ENCODE data around the gene TYW1.
"Not testable (repeated sequence)": the region's sequence is repeated elsewhere in the genome, so short reads cannot be mapped to it uniquely, and the experiment has no call there.

The TYW1 gene

GRCh38 chr7:67192123-67192702, 195.6 kb downstream of the TYW1 start:
- H3K4me1 ChIP-seq (ENCODE audit: control insufficient read depth, insufficient read depth, low read length); H3K27ac ChIP-seq (ENCODE audit: extremely low read depth, low read depth, low read length); H3K36me3 ChIP-seq (ENCODE audit: control insufficient read depth in 2 of 2, insufficient read depth in 1 of 2, low read length in 2 of 2); H3K9me3 ChIP-seq (ENCODE audit: control insufficient read depth, insufficient read depth, low read depth, low read length); POLR2A ChIA-PET; CTCF ChIA-PET; H3K4me3 ChIP-seq (ENCODE audit: low read depth, low read length): not testable (repeated sequence)

- H3K36me3 ChIP-seq (ENCODE audit: control insufficient read depth in 2 of 2, insufficient read depth in 1 of 2, low read length in 2 of 2); POLR2A ChIA-PET; H3K4me1 ChIP-seq (ENCODE audit: control insufficient read depth, insufficient read depth, low read length); CTCF ChIA-PET; H3K9me3 ChIP-seq (ENCODE audit: control insufficient read depth, insufficient read depth, low read depth, low read length); H3K27ac ChIP-seq (ENCODE audit: extremely low read depth, low read depth, low read length); H3K4me3 ChIP-seq (ENCODE audit: low read depth, low read length): not testable (repeated sequence)
These were observed 196.4 kb downstream of the TYW1 start for GRCh38 chr7:67192889-67193613.

GRCh38 chr7:67196176-67196575, 199.5 kb downstream of the TYW1 start:
- POLR2A ChIA-PET; H3K27ac ChIP-seq (ENCODE audit: extremely low read depth, low read depth, low read length); H3K9me3 ChIP-seq (ENCODE audit: control insufficient read depth, insufficient read depth, low read depth, low read length); H3K4me1 ChIP-seq (ENCODE audit: control insufficient read depth, insufficient read depth, low read length); CTCF ChIA-PET; H3K36me3 ChIP-seq (ENCODE audit: control insufficient read depth in 2 of 2, insufficient read depth in 1 of 2, low read length in 2 of 2); H3K4me3 ChIP-seq (ENCODE audit: low read depth, low read length): not testable (repeated sequence)

GRCh38 chr7:67198865-67199526, 202.4 kb downstream of the TYW1 start:
- POLR2A ChIA-PET; H3K9me3 ChIP-seq (ENCODE audit: control insufficient read depth, insufficient read depth, low read depth, low read length); H3K27ac ChIP-seq (ENCODE audit: extremely low read depth, low read depth, low read length); H3K36me3 ChIP-seq (ENCODE audit: control insufficient read depth in 2 of 2, insufficient read depth in 1 of 2, low read length in 2 of 2); CTCF ChIA-PET; H3K4me1 ChIP-seq (ENCODE audit: control insufficient read depth, insufficient read depth, low read length); H3K4me3 ChIP-seq (ENCODE audit: low read depth, low read length): not testable (repeated sequence)

- H3K9me3 ChIP-seq (ENCODE audit: control insufficient read depth, insufficient read depth, low read depth, low read length); CTCF ChIA-PET; POLR2A ChIA-PET; H3K4me1 ChIP-seq (ENCODE audit: control insufficient read depth, insufficient read depth, low read length); H3K4me3 ChIP-seq (ENCODE audit: low read depth, low read length); H3K27ac ChIP-seq (ENCODE audit: extremely low read depth, low read depth, low read length); H3K36me3 ChIP-seq (ENCODE audit: control insufficient read depth in 2 of 2, insufficient read depth in 1 of 2, low read length in 2 of 2): not testable (repeated sequence)
These were observed 209.1 kb downstream of the TYW1 start for GRCh38 chr7:67205772-67206171.

- Histone ChIP-seq H3K36me3 (ENCODE audit: control insufficient read depth in 2 of 2, insufficient read depth in 1 of 2, low read length in 2 of 2) (peaks cover 0 to 3% of the 10 kb centered on the region in 2 experiments; a peak in 1 of 3 replicates), H3K27ac (ENCODE audit: extremely low read depth, low read depth, low read length) (no peak overlapping the region), H3K4me3 (ENCODE audit: low read depth, low read length) (no peak overlapping the region), H3K9me3 (ENCODE audit: control insufficient read depth, insufficient read depth, low read depth, low read length) (no peaks in the 10 kb centered on the region), H3K4me1 (ENCODE audit: control insufficient read depth, insufficient read depth, low read length) (no peaks in the 10 kb centered on the region)
- CTCF ChIA-PET = no interaction called here
- POLR2A ChIA-PET = no interaction called here
- TF ChIP-seq ZNF510 (tag by site-specific recombination; IDR thresholded peaks at IDR 0.05; ENCODE audit: insufficient replicate concordance) (peak; percentile 10), ZNF654 (tag by site-specific recombination; IDR thresholded peaks at IDR 0.05; ENCODE audit: low read depth) (peak; percentile 20; the same call in 1 of the 2 replicates), ZNF518A (tag by site-specific recombination; conservative IDR thresholded peaks at IDR 0.05; ENCODE audit: low read depth) (peak; percentile 73), ZNF555 (tag by site-specific recombination; conservative IDR thresholded peaks at IDR 0.05) (peak; percentile 49), ZNF623 (tag by site-specific recombination; IDR thresholded peaks at IDR 0.05) (peak; percentile 50; the same call in 1 of the 2 replicates), ZNF148 (tag by site-specific recombination; IDR thresholded peaks at IDR 0.05; ENCODE audit: borderline replicate concordance) (no peak), ZBTB10 (tag by site-specific recombination; IDR thresholded peaks at IDR 0.05) (no peak)
These were observed 209.8 kb downstream of the TYW1 start for GRCh38 chr7:67206452-67206851.

Measured in HEK293 (cell line).